NCI-H510A treated with DMSO at 0.1 percent for 48 hours (cell line): Measurements from ENCODE around the gene SGCD.
A peak's percentile ranks its signal among the peaks of the same experiment; 100 is the strongest.

Source experiments
- DNase-seq: peaks from one replicate; lab custom pipeline; 2025; lab: John Stamatoyannopoulos, UW

The SGCD gene

DNA sequence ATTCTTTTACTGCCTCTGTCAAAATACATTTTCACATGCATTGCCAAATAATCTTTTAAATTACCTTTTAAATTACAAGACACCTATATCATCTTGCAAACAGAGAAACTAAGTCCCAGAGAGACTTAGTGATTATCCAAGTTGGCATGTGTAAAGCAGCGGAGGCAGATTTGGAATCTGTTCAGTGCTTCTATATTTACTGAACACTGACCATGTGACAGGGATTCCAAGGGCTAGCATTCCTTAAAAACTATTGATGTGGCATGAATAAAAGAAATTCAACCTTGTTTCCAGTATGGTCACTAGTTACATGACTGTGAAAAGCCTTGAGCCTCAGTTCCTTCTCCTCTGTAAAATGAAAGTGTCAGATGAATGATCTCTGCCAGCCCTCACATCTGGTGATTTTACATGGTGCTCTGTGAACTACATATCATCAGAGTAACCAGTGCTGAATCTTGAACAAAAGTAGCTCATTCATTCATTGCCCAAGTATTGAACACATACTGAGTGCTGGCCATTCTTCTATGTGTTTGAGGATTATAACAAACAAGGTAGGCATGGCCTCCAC, 451.3 kb downstream of the SGCD start:
- no peak for DNase-seq

GRCh38 chr5:156778752-156779151, 451.8 kb downstream of the SGCD start:
- DNase-seq = no peak

- no peak for DNase-seq
Measured at GRCh38 chr5:156779436-156779835, 452.5 kb downstream of the SGCD start.

- DNase-seq = no peak
Measured at GRCh38 chr5:156783092-156783491, 456.1 kb downstream of the SGCD start.

DNA sequence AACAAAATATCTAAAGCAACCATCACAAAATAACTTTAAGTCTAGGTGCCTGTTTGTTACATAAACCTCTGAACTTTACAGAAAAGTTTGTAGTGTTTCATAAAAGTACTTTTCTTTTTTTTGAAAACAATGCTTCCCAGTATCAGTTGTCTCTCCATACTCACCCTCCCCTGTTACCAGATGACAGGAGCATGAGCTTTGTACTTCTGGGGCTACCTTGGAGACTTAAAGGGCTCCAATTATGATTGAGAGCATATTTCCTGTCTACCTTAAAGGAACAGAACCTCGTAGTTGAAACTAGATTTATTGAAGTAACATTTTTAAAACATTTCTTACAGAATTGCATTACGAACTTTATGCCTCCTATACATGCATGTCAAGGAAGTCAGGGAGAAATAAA, 467.7 kb downstream of the SGCD start:
- DNase-seq = no peak

DNA sequence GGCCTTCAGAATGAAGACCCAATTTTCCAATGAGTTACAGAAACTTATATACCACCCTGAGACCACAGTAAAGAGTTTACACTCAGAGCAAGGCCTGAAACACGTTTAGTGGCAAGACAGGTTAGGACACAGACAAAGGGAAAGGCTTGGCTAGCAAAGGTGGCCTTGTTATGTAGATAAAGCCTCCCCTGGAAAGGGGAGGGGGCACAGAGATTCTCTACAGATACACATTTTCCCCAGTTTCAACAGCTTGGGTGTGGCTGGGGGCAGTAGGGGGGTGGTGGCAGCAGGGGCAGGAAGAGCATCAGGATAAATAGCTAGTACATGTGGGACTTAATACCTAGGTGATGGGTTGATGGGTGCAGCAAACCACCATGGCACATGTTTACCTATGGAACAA, 471.2 kb downstream of the SGCD start:
- no peak for DNase-seq

GRCh38 chr5:156799171-156799570, 472.2 kb downstream of the SGCD start:
- DNase-seq = no peak

DNA sequence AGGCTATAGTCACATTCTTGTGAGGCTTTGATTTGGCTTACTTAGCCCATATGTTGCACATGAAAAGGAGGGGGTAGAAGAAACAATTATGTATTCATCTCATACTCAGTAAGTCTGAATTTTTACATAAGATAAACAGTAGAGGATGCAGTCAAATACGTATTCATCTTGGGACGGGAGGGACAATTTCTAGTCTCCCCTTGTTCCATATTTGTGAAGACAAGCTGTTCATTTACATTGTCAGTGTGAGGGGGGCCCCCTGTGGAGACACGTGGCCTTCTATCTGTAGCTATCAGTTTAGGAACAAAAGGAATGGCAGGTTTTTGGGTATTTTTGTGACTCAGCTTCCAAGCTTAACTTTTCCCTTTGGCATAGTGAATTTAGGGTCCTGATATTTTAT, 474.0 kb downstream of the SGCD start:
- DNase-seq = no peak

- no peak for DNase-seq
Measured at GRCh38 chr5:156802501-156802900, 475.5 kb downstream of the SGCD start.

DNA sequence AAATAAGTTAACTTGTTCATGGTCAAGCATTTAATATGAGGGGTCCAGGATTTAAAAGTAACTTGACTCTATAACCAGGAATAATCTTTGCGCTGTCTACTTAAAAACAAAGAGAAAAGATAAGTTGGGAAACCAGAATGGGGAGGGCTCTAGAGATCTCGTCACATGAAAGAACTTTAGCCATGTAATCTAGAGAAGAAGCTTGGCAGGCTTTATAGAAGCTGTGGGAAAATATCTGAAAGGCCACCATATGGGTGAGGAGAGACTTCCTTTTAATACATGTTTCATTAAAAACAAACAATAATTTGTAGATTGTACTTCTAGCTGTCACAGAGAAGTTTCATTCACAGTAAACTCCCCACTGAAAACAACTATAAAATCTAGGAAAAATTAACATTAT, 476.4 kb downstream of the SGCD start:
- no peak for DNase-seq

DNA sequence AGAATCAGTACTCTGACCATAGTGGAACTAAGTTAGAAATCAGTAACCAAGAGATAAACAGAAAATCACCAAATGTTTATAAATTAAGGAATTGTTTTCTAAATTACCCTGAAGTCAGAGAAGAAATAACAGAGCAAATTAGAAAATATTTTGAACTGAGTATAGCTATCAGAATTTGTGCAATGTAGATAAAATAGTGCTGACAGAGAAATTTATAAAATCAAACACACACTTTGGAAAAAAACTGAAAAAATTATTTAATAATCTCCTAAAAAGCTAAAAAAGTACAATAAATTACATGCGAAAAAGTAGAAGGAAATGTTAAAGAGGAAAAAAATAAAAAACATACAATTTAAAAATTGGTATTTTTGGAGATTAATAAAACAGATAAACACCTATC, 486.0 kb downstream of the SGCD start:
- DNase-seq = no peak

GRCh38 chr5:156815988-156816599, 489.1 kb downstream of the SGCD start:
- DNase-seq = peak; percentile 17
